SK-N-MC (cell line): Measurements from ENCODE around the gene TTLL5.

Experiments
- DNase-seq: peaks from one replicate; pipeline ENCODE4 v3.0.0-alpha.2; 2011; ENCODE audit warnings: low read depth, low spot score
- H3K27ac ChIP-seq: fragments of 200-600 bp; sonication (generic); 2 replicates; pipeline ENCODE4 v1.5.1; 2016; ENCODE audit warnings: mixed run types
- H3K36me3 ChIP-seq: fragments of 200-600 bp; sonication (generic); 2 replicates; pipeline ENCODE4 v1.6.1; 2017; ENCODE audit warnings: antibody characterized with exemption, low read length, mixed read lengths; ENCODE audit not compliant: insufficient read depth
- H3K4me3 ChIP-seq: fragments of 200-600 bp; sonication (generic); 2 replicates; pipeline ENCODE4 v1.5.1; 2016
- H3K9ac ChIP-seq: fragments of 200-600 bp; sonication (generic); 2 replicates; pipeline ENCODE4 v1.8.0; 2017; ENCODE audit warnings: mixed run types, mixed read lengths; ENCODE audit not compliant: insufficient read length
- H3K9me3 ChIP-seq: fragments of 200-600 bp; sonication (generic); 2 replicates; pipeline ENCODE4 v1.6.1; 2017; ENCODE audit warnings: low read depth, mild to moderate bottlenecking, antibody characterized with exemption, low read length, moderate library complexity, mixed read lengths
- EZH2 ChIP-seq: fragments of 200-600 bp; sonication (generic); IDR thresholded peaks from one replicate; pipeline ENCODE4 v1.6.1; 2017; ENCODE audit warnings: antibody characterized with exemption
- FOXP2 ChIP-seq: optimal IDR thresholded peaks from 2 replicates; pipeline ENCODE3; 2011; ENCODE audit warnings: mild to moderate bottlenecking, moderate library complexity; ENCODE audit not compliant: insufficient read depth; ENCODE audit errors: extremely low read length, control extremely low read depth
- POLR2AphosphoS5 ChIP-seq: IDR thresholded peaks from 2 replicates; pipeline ENCODE4 v1.6.1; 2012; ENCODE audit warnings: mild to moderate bottlenecking, low read depth, low read length, borderline replicate concordance

The TTLL5 gene

GRCh38 chr14:75714991-75715390 is 53.9 kb downstream of the TTLL5 start:
- Histone ChIP-seq H3K9me3 (no peaks in the 10 kb centered on the region), H3K36me3 (peaks cover 21% of the 10 kb centered on the region), H3K9ac (no peak overlapping the region), H3K27ac (no peak overlapping the region), H3K4me3 (no peak overlapping the region)
- TF ChIP-seq FOXP2 (no peak), EZH2 (no peak), POLR2AphosphoS5 (no peak)
- DNase-seq: no peak

DNA sequence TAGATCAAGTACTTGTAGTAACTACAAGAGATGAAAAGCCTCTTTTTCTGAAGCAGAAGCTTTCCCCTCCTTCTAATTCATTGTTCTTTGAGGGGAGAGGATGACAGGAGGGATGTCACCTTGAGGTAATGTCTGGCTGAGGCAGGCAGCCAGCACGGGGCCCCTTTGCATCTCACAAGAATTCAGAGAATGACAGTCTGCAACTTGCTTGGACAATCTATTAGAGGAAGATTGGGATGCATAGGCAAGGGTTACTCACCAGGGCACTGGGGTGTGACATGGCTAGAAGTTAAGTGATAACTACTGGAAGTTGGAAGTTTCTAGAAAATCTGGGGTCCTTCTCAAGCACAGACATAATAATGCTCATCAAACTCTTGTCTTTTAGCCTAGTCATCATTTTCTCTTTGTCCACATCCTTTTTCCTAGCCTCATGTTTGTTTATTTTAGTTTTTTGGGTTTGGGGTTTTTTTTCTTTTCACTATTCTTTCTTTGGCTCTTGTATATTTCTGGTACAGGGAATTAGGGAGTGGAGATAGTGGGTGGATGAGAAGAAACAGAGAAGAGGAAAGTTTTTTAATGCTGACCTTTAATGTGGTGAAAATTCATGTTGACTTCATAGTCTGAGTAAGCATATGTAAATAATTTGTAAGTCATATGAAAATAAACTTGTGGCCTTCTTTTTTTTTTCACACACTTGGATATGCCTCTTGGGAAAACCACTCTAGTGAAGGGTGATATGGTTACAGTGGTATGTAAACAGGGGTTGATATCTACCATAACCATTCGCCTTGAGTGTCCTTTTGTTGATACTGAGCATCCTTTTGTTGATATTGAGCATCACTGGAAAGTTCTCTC is 55.1 kb downstream of the TTLL5 start:
- peaks cover 17% of the 10 kb centered on the region for H3K36me3 ChIP-seq
- no peak overlapping the region for H3K9ac ChIP-seq
- H3K4me3 ChIP-seq: no peak overlapping the region
- no peak overlapping the region for H3K27ac ChIP-seq
- H3K9me3 ChIP-seq: no peaks in the 10 kb centered on the region
- TF ChIP-seq POLR2AphosphoS5: no peak
- TF ChIP-seq EZH2: no peak
- TF ChIP-seq FOXP2: no peak
- no peak for DNase-seq

GRCh38 chr14:75717729-75718128 is 56.7 kb downstream of the TTLL5 start:
- no peak overlapping the region for H3K9ac ChIP-seq
- H3K36me3 ChIP-seq: peaks cover 17% of the 10 kb centered on the region
- TF ChIP-seq FOXP2 (no peak), EZH2 (no peak), POLR2AphosphoS5 (no peak)
- no peak overlapping the region for H3K27ac ChIP-seq
- no peaks in the 10 kb centered on the region for H3K9me3 ChIP-seq
- no peak for DNase-seq
- H3K4me3 ChIP-seq: no peak overlapping the region

- peaks cover 22% of the 10 kb centered on the region for H3K36me3 ChIP-seq
- no peak for DNase-seq
- TF ChIP-seq POLR2AphosphoS5 (no peak), EZH2 (no peak), FOXP2 (no peak)
Observed at GRCh38 chr14:75718199-75718598, 57.2 kb downstream of the TTLL5 start.

GRCh38 chr14:75720116-75720515 is 59.1 kb downstream of the TTLL5 start:
- Histone ChIP-seq H3K9ac (no peak overlapping the region), H3K4me3 (no peak overlapping the region), H3K27ac (peak overlapping the region; percentile 55), H3K9me3 (no peaks in the 10 kb centered on the region), H3K36me3 (peaks cover 27% of the 10 kb centered on the region)
- TF ChIP-seq POLR2AphosphoS5 (no peak), FOXP2 (no peak), EZH2 (no peak)
- DNase-seq: no peak

More at GRCh38 chr14:75718199-75718598, 57.2 kb downstream of the TTLL5 start:
- Histone ChIP-seq H3K27ac (no peak overlapping the region), H3K9me3 (no peaks in the 10 kb centered on the region), H3K4me3 (no peak overlapping the region), H3K9ac (no peak overlapping the region)

DNA sequence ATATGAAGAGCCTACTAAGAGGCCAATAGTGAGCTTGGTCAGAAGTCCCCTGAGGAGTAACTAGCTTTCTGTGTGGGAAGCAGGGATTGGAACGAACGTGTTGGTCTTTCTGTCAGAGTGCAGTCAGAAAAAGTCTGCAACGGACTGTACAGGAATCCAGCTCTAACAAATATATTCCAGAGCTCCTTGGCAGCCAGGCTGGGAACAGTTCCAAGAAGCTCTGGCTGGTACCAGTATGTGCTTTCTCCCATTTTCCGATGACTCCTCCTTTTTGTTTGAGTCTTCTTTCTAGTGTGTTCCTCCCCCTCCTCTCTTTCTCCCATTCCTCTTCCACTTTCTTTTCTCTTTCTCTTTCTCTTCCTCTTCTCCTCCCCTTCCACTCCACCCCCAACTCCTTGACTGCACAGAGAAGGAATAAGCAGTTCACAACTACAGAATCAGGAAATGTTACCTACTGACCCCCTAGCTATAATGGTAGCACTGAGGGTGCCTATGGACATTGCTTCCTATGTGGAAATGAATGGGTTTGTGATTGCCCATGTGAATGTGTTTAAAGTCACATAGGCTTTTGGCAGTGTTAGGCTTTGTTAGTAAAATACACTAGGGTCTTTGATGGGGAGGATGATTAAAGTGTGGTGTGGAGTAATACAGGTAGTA is 59.9 kb downstream of the TTLL5 start:
- Histone ChIP-seq H3K4me3 (peak overlapping the region; percentile 35; the same call in 1 of the 2 replicates), H3K27ac (peak overlapping the region; percentile 55), H3K9me3 (no peaks in the 10 kb centered on the region), H3K9ac (no peak overlapping the region), H3K36me3 (peaks cover 27% of the 10 kb centered on the region)
- TF ChIP-seq FOXP2: no peak
- no peak for DNase-seq

- Histone ChIP-seq H3K4me3 (peak overlapping the region; percentile 39; the same call in 1 of the 2 replicates), H3K27ac (peak overlapping the region; percentile 91), H3K9me3 (peaks cover 5% of the 10 kb centered on the region; the same call in 1 of the 2 replicates), H3K36me3 (peaks cover 40% of the 10 kb centered on the region), H3K9ac (no peak overlapping the region)
- TF ChIP-seq FOXP2: peak; percentile 98
- no peak for TF ChIP-seq EZH2
- DNase-seq: peak; percentile 91
Observed at GRCh38 chr14:75723716-75724115, 62.7 kb downstream of the TTLL5 start.

DNA sequence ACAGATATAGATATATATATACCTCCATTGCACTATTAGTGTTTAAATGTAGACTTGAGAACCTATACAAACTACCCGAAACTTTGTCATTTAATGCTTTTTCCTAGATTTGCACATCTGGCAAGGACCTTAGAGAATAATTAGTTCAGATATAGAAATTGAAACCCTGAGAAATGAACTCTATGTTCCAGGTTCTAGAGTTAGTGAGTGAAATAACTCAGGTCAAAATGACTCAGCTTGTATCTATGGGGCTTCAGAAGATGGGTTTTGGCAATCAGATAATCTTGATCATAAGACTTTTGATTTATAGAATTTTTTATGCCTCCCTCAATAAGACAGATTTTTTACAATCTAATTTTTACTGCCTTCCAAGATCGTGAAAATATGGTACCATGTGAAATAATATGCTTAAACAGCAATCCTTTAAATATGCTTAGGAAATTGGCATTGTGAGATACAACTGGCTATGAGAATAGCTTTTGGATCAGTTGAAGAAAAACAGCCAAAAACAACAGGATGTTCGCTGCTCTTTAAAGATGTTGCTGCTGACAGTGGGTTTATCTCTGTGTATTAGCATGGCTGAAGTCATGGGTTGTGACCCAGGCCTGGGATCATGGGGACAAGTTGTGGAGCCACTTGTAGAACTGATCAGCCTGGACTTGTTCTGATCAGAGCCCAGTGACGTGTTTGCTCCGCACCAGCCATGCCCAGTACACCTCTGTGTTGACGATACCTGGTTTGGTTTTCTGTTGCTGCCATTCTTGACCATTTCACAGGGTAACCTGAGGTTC is 63.6 kb downstream of the TTLL5 start:
- peaks cover 38% of the 10 kb centered on the region for H3K36me3 ChIP-seq

More for the DNA sequence above, 63.6 kb downstream of the TTLL5 start:
- Histone ChIP-seq H3K27ac (peak overlapping the region; percentile 91), H3K4me3 (peak overlapping the region; percentile 39; the same call in 1 of the 2 replicates), H3K9ac (no peak overlapping the region), H3K9me3 (peaks cover 5% of the 10 kb centered on the region; the same call in 1 of the 2 replicates)
- DNase-seq: no peak
- TF ChIP-seq FOXP2: no peak
- TF ChIP-seq EZH2: no peak
- TF ChIP-seq POLR2AphosphoS5: no peak
